H1 (cell line): Measurements from ENCODE around the gene CTSV. TPM values are rescaled to one million over a fixed set of nuclear protein-coding genes. Genes with fewer than 3 reads are reported as not detected.
"Not testable (repeated sequence)": the region's sequence is repeated elsewhere in the genome, so short reads cannot be mapped to it uniquely, and the experiment has no call there.

ENCODE experiments used
- CTCF ChIA-PET: fragments of 300-600 bp; sonication (Branson Sonifier 250); formaldehyde crosslinking; loops from one replicate; lab custom pipeline; 2021; ENCODE audit not compliant: partially characterized antibody; lab: Charles Lee
- POLR2A ChIA-PET: fragments of 300-600 bp; sonication (Branson Sonifier 250); formaldehyde crosslinking; loops from one replicate; lab custom pipeline; 2021; ENCODE audit warnings: inconsistent platforms; ENCODE audit not compliant: partially characterized antibody; lab: Charles Lee
- DNase-seq, 2 experiments: peaks; one replicate each; pipeline versions ENCODE4 v3.0.0 to v3.0.0-alpha.2; 2010 to 2022; ENCODE audit warnings: low spot score in 2 of 2, low read depth in 1 of 2, mixed read lengths in 1 of 2
- FAIRE-seq: peaks from 2 replicates; lab custom pipeline; 2011; peaks lifted over from hg19 to GRCh38; lab: Jason Lieb, UNC
- H2AFZ ChIP-seq: 2 replicates; pipeline ENCODE4 v1.8.1; 2012; ENCODE audit warnings: low read length, inconsistent platforms
- H2AK5ac ChIP-seq: 2 replicates; pipeline ENCODE4 v1.6.1; 2013; ENCODE audit warnings: low read depth, low read length
- H2BK120ac ChIP-seq: replicated peaks from 2 replicates; pipeline ENCODE3; 2013; ENCODE audit warnings: low read depth, low read length, inconsistent platforms
- H2BK12ac ChIP-seq: 2 replicates; pipeline ENCODE4 v1.6.1; 2013; ENCODE audit warnings: low read depth, low read length
- H2BK15ac ChIP-seq: 2 replicates; pipeline ENCODE4 v1.6.1; 2013; ENCODE audit warnings: low read length
- H2BK20ac ChIP-seq: 2 replicates; pipeline ENCODE4 v1.6.1; 2013; ENCODE audit warnings: low read length
- H2BK5ac ChIP-seq: 2 replicates; pipeline ENCODE4 v1.6.1; 2013; ENCODE audit warnings: low read depth, low read length
- H3K14ac ChIP-seq: 2 replicates; pipeline ENCODE4 v1.6.1; 2013; ENCODE audit warnings: inconsistent platforms; ENCODE audit not compliant: insufficient read length
- H3K18ac ChIP-seq: 2 replicates; pipeline ENCODE4 v1.6.1; 2013; ENCODE audit warnings: low read length; ENCODE audit errors: extremely low read depth
- H3K23ac ChIP-seq: 2 replicates; pipeline ENCODE4 v1.6.1; 2013; ENCODE audit warnings: inconsistent platforms; ENCODE audit not compliant: insufficient read length
- H3K23me2 ChIP-seq: 2 replicates; pipeline ENCODE4 v1.6.1; 2013; ENCODE audit warnings: low read depth, low read length
- H3K27ac ChIP-seq: 2 replicates; pipeline ENCODE4 v1.6.1; 2011; ENCODE audit warnings: low read depth, low read length, inconsistent platforms
- H3K27me3 ChIP-seq, 4 experiments: replicated peaks in 1 of 4; 1 replicate in 1 of 4; 2 replicates in 3 of 4; pipeline versions ENCODE4 v1.6.1 to v1.8.1; 2011 to 2013; ENCODE audit warnings: low read length in 3 of 4, mild to moderate bottlenecking in 3 of 4, inconsistent platforms in 2 of 4, mixed read lengths in 2 of 4, moderate library complexity in 1 of 4; ENCODE audit not compliant: control insufficient read depth in 3 of 4, insufficient read depth in 3 of 4; ENCODE audit errors: extremely low read depth in 1 of 4
- H3K36me3 ChIP-seq, 4 experiments: 2 replicates each; pipeline versions ENCODE4 v1.6.1 to v1.8.1; 2011 to 2013; ENCODE audit warnings: mild to moderate bottlenecking in 4 of 4, low read length in 3 of 4, moderate library complexity in 2 of 4, control low read depth in 1 of 4, inconsistent platforms in 1 of 4; ENCODE audit not compliant: insufficient read depth in 4 of 4, control insufficient read depth in 2 of 4
- H3K4ac ChIP-seq: replicated peaks from 2 replicates; pipeline ENCODE3; 2013; ENCODE audit warnings: low read length, low read depth, mixed read lengths, inconsistent platforms; ENCODE audit not compliant: insufficient read length
- H3K4me1 ChIP-seq, 4 experiments: replicated peaks in 1 of 4; 1 replicate in 1 of 4; 2 replicates in 3 of 4; pipeline versions ENCODE4 v1.6.1 to v1.8.1; 2011 to 2013; ENCODE audit warnings: low read length in 3 of 4, inconsistent platforms in 2 of 4, mixed read lengths in 1 of 4; ENCODE audit not compliant: insufficient read depth in 4 of 4, control insufficient read depth in 3 of 4
- H3K4me2 ChIP-seq, 2 experiments: 2 replicates each; pipeline versions ENCODE4 v1.6.1 to v1.8.1; 2011 to 2013; ENCODE audit warnings: low read depth in 2 of 2, low read length in 2 of 2, control low read depth in 1 of 2, inconsistent platforms in 1 of 2, mild to moderate bottlenecking in 1 of 2; ENCODE audit not compliant: insufficient read depth in 1 of 2
- H3K4me3 ChIP-seq, 4 experiments: fragments of 200-600, 300-600 bp in 1 of 4; sonication (generic), shearing (Covaris generic), sonication (Bioruptor Twin) in 1 of 4; 2 replicates each; pipeline versions ENCODE4 v1.5.1 to v1.8.1; 2011 to 2016; ENCODE audit warnings: low read length in 4 of 4, low read depth in 3 of 4, control low read depth in 2 of 4, inconsistent platforms in 2 of 4, mild to moderate bottlenecking in 2 of 4, mixed read lengths in 1 of 4, moderate library complexity in 1 of 4; ENCODE audit not compliant: insufficient read depth in 2 of 4; ENCODE audit errors: extremely low read depth in 1 of 4
- H3K56ac ChIP-seq: replicated peaks from 2 replicates; pipeline ENCODE3; 2013; ENCODE audit warnings: low read depth, mild to moderate bottlenecking, mixed read lengths, low read length, inconsistent platforms; ENCODE audit not compliant: insufficient read length
- H3K79me1 ChIP-seq: 2 replicates; pipeline ENCODE4 v1.6.1; 2013; ENCODE audit warnings: low read depth, low read length, control low read depth
- H3K79me2 ChIP-seq, 2 experiments: 2 replicates each; pipeline versions ENCODE4 v1.6.1 to v1.8.1; 2012 to 2013; ENCODE audit warnings: low read length in 2 of 2, mild to moderate bottlenecking in 2 of 2, inconsistent platforms in 1 of 2; ENCODE audit not compliant: insufficient read depth in 2 of 2, control insufficient read depth in 1 of 2
- H3K9ac ChIP-seq, 4 experiments: replicated peaks in 1 of 4; 1 replicate in 1 of 4; 2 replicates in 3 of 4; pipeline versions ENCODE4 v1.6.1 to v1.8.1; 2011 to 2013; ENCODE audit warnings: low read depth in 3 of 4, low read length in 3 of 4, control low read depth in 2 of 4, mild to moderate bottlenecking in 2 of 4, moderate library complexity in 2 of 4, inconsistent platforms in 1 of 4; ENCODE audit errors: extremely low read depth in 1 of 4
- H3K9me3 ChIP-seq, 2 experiments: 2 replicates each; pipeline versions ENCODE4 v1.6.1 to v1.8.1; 2012 to 2013; ENCODE audit warnings: mild to moderate bottlenecking in 2 of 2, moderate library complexity in 2 of 2, control low read depth in 1 of 2, inconsistent platforms in 1 of 2, low read depth in 1 of 2, low read length in 1 of 2, mixed read lengths in 1 of 2; ENCODE audit not compliant: insufficient read depth in 2 of 2
- H4K20me1 ChIP-seq, 2 experiments: replicated peaks in 1 of 2; 2 replicates each; pipeline versions ENCODE3 to v1.8.1; 2011 to 2013; ENCODE audit warnings: inconsistent platforms in 2 of 2, low read length in 2 of 2, mild to moderate bottlenecking in 1 of 2; ENCODE audit not compliant: insufficient read depth in 2 of 2, control insufficient read depth in 1 of 2
- H4K5ac ChIP-seq: 2 replicates; pipeline ENCODE4 v1.6.1; 2013; ENCODE audit warnings: low read length, low read depth, mixed read lengths, inconsistent platforms; ENCODE audit not compliant: insufficient read length
- H4K8ac ChIP-seq: 2 replicates; pipeline ENCODE4 v1.8.0; 2013; ENCODE audit warnings: mild to moderate bottlenecking, moderate library complexity, low read length, inconsistent platforms; ENCODE audit not compliant: insufficient read depth; ENCODE audit errors: extremely low read depth
- H4K91ac ChIP-seq: replicated peaks from 2 replicates; pipeline ENCODE3; 2013; ENCODE audit warnings: low read length, mixed read lengths, inconsistent platforms; ENCODE audit not compliant: insufficient read length
- WGBS, 2 experiments: shearing (Covaris generic) in 1 of 2; methylation state at CpG; one replicate each; pipeline versions ENCODE4 v1.1.6 to v1.1.7; 2013 to 2015; ENCODE audit warnings: low lambda C conversion rate in 2 of 2, mixed read lengths in 2 of 2, inconsistent platforms in 1 of 2, low coverage in 1 of 2, missing lambda C conversion rate in 1 of 2; ENCODE audit not compliant: insufficient replicate concordance in 2 of 2, insufficient coverage in 1 of 2, insufficient read length in 1 of 2; ENCODE audit errors: extremely low coverage in 1 of 2, missing lambda C conversion rate in 1 of 2; 5-methylcytosine and 5-hydroxymethylcytosine counted together
- polyA plus RNA-seq, 7 experiments: library from polyadenylated mRNA; depleted of rRNA in 3 of 7; stranded (reverse) in 5 of 7; unstranded in 2 of 7; fragments of >200 nt in 5 of 7; fragments of 200-250 nt in 2 of 7; gene quantifications; 1 replicate in 5 of 7; 2 replicates in 1 of 7; 4 replicates in 1 of 7; pipeline versions ENCODE4 v1.2.1 to v1.2.3, GENCODE V29; 2011 to 2013; ENCODE audit warnings: missing spikeins in 2 of 7, mixed read lengths in 2 of 7
- total RNA-seq: library from RNA; stranded (reverse); fragmentation: NEBNext Ultra II Directional; extraction: Animal tissue kit (Norgen Biotek cat#: 25700); gene quantifications from 2 replicates; pipeline ENCODE4 v1.2.1, GENCODE V29; 2021

CTSV gene
- total and polyA plus RNA-seq, 2 of the 8 experiments (the other 6 are each of a cell fraction or from before 2014, with no cell fraction given) = 91.0 to 114 TPM

DNA sequence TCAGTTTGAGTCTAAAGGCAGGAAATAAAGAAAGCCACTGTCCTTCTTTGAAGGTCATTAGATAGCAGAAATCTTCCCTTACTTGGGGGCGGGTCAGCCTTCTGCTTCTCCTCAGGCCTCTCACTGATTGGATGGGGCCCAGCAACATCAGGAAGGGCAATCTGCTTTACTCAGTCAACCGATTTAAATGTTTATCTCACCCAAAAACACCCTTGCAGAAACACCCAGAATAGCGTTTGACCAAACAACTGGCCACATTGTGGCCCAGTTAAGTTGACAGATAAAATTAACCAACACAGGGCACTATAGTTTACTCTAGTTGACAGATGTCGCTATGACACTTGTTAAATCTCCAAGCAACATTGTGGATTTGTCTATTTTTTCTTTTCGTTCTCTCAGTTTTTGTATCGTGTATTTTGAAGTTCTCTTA lies 45.6 kb upstream of the CTSV start:
- H3K27me3 ChIP-seq, H4K5ac ChIP-seq, H3K27ac ChIP-seq, H2AK5ac ChIP-seq, H3K79me1 ChIP-seq, H3K4me3 ChIP-seq, H3K79me2 ChIP-seq, H2BK20ac ChIP-seq, H4K20me1 ChIP-seq, H2BK120ac ChIP-seq, H2BK15ac ChIP-seq, H3K36me3 ChIP-seq, CTCF ChIA-PET, H3K18ac ChIP-seq, H4K8ac ChIP-seq, H3K9me3 ChIP-seq, H4K91ac ChIP-seq, POLR2A ChIA-PET, H3K4me2 ChIP-seq, H3K4ac ChIP-seq, DNase-seq, H2AFZ ChIP-seq, H3K23me2 ChIP-seq, H2BK5ac ChIP-seq, H3K14ac ChIP-seq, H3K9ac ChIP-seq, H2BK12ac ChIP-seq, FAIRE-seq, H3K56ac ChIP-seq, H3K4me1 ChIP-seq, H3K23ac ChIP-seq: not testable (repeated sequence)
- 89% methylated on average over 6 of the region's 6 CpGs; no CpG with 5 or more reads in 1 of the 2 experiments for WGBS, 2 experiments
